Omental fat pad (tissue), 4 donors: ENCODE results near the gene UBR4. TPM values are rescaled to one million over a fixed set of nuclear protein-coding genes. Genes with fewer than 3 reads are reported as not detected.

Experiments used
- ATAC-seq: fragments of 150-250 bp; one replicate; pipeline ENCODE4 v1.9.1; 2016; ENCODE audit warnings: mild to moderate bottlenecking, moderate library complexity; ENCODE audit not compliant: low FRiP score
- DNase-seq: peaks from one replicate; pipeline ENCODE4 v3.0.0-alpha.2; 2019; ENCODE audit warnings: low spot score
- CTCF ChIP-seq, 3 donors: fragments of 450-650 bp; IDR thresholded peaks; one replicate each; pipeline ENCODE4 v1.5.1; 2016 to 2017; ENCODE audit warnings: antibody characterized with exemption in 3 of 3, mild to moderate bottlenecking in 3 of 3, moderate library complexity in 2 of 3
- total RNA-seq, 4 donors: library from RNA; depleted of rRNA; stranded (reverse); fragments of >200 nt; gene quantifications; one replicate each; pipeline ENCODE4 v1.1.0, GENCODE V29; 2016

The UBR4 gene
- total RNA-seq, 4 donors from 2014 or later: 125 to 164 (median 133) TPM

- no peak for ATAC-seq
- no peak for TF ChIP-seq CTCF (IDR thresholded peaks at IDR 0.05)
- DNase-seq: no peak
Measured at GRCh38 chr1:19061798-19062197, 148.3 kb downstream of the UBR4 start.

GRCh38 chr1:19061343-19061742, 148.7 kb downstream of the UBR4 start:
- DNase-seq (no peak), ATAC-seq (no peak)
- TF ChIP-seq CTCF (IDR thresholded peaks at IDR 0.05): no peak

- ATAC-seq (no peak), DNase-seq (no peak)
- no peak for TF ChIP-seq CTCF (IDR thresholded peaks at IDR 0.05)
Measured at GRCh38 chr1:19059773-19060172, 150.3 kb downstream of the UBR4 start.

GRCh38 chr1:19058476-19058797, 151.6 kb downstream of the UBR4 start:
- TF ChIP-seq CTCF (IDR thresholded peaks at IDR 0.05): no peak
- DNase-seq (no peak), ATAC-seq (no peak)

- no peak for TF ChIP-seq CTCF (IDR thresholded peaks at IDR 0.05)
- ATAC-seq (no peak), DNase-seq (no peak)
Measured at GRCh38 chr1:19057784-19058475, 152.1 kb downstream of the UBR4 start.

GRCh38 chr1:19057182-19057779, 152.8 kb downstream of the UBR4 start:
- ATAC-seq: no peak
- no peak for TF ChIP-seq CTCF (IDR thresholded peaks at IDR 0.05)
- no peak for DNase-seq

- TF ChIP-seq CTCF (IDR thresholded peaks at IDR 0.05): no peak
- DNase-seq (no peak), ATAC-seq (no peak)
Measured at GRCh38 chr1:19055701-19056100, 154.4 kb downstream of the UBR4 start.
